Testis (tissue), 2 donors: ENCODE results near the gene TMEM269.

Experiments
- POLR2A ChIP-seq: fragments of 450-650 bp; IDR thresholded peaks from one replicate; pipeline ENCODE4 v1.6.1; 2017; ENCODE audit warnings: antibody characterized with exemption, mild to moderate bottlenecking, moderate library complexity
- TF ChIP-seq, protein P1 (sequence below), 3 experiments: fragments of 450-650 bp in 2 of 3; fragments of 200-600 bp in 1 of 3; sonication (generic) in 1 of 3; IDR thresholded peaks; one replicate each; pipeline ENCODE4 v1.5.1; 2016 to 2019; ENCODE audit warnings: antibody characterized with exemption in 3 of 3, mild to moderate bottlenecking in 2 of 3, moderate library complexity in 1 of 3

DNA sequence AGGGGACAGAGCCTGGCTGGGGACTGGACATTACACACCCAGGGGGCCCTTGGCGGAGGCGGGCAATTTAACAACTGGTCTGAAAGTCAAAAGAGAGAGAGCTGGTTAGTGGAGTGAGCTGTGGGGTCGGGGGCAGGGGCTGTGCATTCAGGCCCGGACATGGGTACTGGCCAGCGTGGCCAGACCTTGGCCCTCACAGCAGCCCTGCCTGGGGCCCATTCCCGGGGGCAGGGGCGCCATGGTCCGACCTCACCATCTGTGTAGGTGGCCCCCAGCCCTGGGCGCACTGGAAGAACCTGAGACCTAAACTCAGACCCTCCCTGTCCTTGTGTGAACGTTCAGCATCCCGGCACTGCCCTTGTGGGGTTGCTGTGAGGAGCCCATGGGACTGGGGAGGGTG, 49.7 kb upstream of the TMEM269 start:
- TF ChIP-seq, protein P1, sequence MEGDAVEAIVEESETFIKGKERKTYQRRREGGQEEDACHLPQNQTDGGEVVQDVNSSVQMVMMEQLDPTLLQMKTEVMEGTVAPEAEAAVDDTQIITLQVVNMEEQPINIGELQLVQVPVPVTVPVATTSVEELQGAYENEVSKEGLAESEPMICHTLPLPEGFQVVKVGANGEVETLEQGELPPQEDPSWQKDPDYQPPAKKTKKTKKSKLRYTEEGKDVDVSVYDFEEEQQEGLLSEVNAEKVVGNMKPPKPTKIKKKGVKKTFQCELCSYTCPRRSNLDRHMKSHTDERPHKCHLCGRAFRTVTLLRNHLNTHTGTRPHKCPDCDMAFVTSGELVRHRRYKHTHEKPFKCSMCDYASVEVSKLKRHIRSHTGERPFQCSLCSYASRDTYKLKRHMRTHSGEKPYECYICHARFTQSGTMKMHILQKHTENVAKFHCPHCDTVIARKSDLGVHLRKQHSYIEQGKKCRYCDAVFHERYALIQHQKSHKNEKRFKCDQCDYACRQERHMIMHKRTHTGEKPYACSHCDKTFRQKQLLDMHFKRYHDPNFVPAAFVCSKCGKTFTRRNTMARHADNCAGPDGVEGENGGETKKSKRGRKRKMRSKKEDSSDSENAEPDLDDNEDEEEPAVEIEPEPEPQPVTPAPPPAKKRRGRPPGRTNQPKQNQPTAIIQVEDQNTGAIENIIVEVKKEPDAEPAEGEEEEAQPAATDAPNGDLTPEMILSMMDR (IDR thresholded peaks at IDR 0.05): no peak
- no peak for TF ChIP-seq POLR2A
